GM19455 (cell line): ENCODE data around the gene PNPLA7.
"Not testable (repeated sequence)": the region's sequence is repeated elsewhere in the genome, so short reads cannot be mapped to it uniquely, and the experiment has no call there.

ENCODE experiments used
- ATAC-seq: cut with Tn5 transposase; IDR thresholded peaks from one replicate; pipeline ENCODE4 v1.9.1; 2021; ENCODE audit not compliant: unreplicated experiment

Gene PNPLA7

DNA sequence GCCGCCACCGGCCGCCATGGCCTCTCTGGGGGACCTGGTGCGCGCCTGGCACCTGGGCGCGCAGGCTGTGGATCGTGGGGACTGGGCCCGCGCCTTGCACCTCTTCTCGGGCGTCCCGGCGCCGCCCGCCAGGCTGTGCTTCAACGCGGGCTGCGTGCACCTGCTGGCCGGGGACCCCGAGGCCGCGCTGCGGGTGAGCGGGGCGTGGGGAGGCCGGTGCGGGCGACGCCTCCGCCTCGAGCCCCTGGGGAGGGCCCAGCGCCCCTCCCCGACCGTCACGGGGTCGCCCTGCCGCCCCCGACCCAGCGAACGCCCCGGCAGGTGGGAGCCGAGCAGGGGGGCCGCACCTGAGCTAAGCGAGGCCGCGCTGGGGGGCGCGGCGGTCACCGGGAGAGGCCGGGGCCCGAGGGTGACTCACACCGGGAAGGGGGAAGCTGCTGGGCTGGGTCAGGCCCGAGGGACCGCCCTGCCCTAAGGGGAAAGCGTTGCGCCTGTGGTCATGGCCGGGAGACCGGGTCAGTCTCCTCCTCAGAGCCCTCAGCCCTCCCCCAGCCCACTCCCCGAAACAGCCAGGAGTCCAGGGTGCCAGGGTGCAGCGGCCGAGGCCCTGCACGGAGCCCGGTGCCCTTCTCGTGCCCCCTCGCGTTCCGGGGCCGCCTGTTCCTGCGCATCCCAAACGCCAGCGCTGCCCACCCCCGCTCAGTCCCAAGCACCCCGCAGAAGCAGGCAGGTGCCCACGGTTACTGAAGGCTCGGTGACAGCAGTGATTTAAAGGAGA lies 126.5 kb downstream of the PNPLA7 start:
- ATAC-seq = peak; percentile 24

GRCh38 chr9:137422604-137423513 lies 127.3 kb downstream of the PNPLA7 start, which contains the start of the genes EXD3 and NOXA1:
Gene EXD3 (minus strand): TSS chr9:137423162. CDS start chr9:137395357, 27,805 bp downstream.
Gene NOXA1 (plus strand): TSS chr9:137423393. CDS start chr9:137423530, 137 bp downstream.
- ATAC-seq = peak; percentile 77

DNA sequence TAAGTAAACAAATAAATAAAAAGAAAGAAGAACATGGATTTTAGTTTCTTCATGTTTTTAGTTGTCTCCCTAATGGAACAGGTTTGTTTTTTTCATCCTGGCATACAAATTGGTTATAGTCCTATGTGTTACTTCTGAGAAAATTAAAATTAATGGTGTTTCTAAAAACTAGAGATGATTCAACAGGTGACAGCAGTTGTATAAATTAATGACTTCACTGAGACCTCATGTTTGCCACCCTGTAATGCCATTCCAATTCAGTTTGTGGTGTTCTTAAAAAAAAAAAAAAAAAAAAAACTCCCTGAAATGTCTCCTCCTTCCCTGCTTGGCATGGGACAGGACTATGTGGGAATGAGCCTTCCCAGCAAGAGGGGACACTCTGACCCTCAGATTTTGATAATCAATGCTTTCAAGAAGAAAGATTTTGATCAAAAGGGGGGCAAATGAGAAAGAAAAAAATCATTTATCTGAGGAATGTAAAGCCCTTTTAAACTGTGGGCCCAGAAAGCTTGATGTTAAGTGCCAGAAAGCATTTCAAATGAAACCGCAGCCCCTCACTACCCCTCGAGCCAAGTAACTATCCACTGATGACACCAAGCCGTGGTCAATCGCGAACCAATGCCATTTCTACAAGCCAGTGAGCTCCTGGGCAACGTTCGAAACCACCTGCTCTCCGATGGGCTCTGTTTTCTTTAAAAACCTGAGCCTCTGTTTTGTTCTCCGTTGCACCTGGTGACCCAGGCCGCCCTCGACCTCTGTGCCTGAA lies 128.2 kb downstream of the PNPLA7 start:
- ATAC-seq = no peak

- no peak for ATAC-seq
Measured at GRCh38 chr9:137417161-137418021, 132.8 kb downstream of the PNPLA7 start.

- ATAC-seq = no peak
Measured at GRCh38 chr9:137416563-137417151, 133.5 kb downstream of the PNPLA7 start.

- no peak for ATAC-seq
Measured at GRCh38 chr9:137416006-137416562, 134.1 kb downstream of the PNPLA7 start.

GRCh38 chr9:137415451-137415850 lies 134.8 kb downstream of the PNPLA7 start:
- ATAC-seq = no peak

GRCh38 chr9:137412431-137412830 lies 137.8 kb downstream of the PNPLA7 start:
- no peak for ATAC-seq

DNA sequence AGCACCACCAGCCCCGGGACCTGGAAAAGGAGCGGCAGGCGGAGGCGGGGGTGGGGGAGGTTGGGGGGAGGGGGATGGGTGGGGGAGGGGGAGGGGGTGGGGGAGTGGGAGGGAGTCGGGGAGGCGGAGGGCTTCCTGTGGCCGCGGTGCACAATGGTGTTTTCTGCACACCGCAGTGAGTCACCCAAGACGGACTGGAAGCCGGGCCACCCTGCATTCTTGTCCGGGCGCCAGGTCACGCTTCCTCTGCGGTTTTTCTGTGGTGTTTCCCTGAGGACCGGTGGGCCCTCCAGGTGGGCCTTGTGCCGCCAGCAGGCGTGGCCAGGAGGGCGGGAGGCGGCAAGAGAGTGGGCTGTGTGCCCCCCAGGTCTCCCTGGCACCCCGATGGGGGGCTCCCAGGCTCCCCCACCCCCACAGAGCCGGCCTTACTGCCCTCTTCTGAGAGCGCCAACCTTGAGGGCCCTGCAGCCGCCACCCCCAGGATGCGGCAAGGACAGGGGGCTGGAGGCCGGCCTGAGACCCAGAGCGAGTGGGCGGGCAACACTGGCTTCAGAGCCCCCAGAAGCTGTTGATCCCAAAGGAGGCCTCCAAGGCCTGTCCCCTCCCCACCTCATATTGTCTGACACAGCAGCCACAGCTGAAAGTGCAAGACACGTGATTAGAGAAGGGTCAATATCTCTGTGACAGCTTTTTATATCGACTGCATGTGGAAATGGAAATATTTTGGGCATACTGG lies 138.4 kb downstream of the PNPLA7 start:
- no peak for ATAC-seq

GRCh38 chr9:137411260-137411644 lies 138.9 kb downstream of the PNPLA7 start:
- no peak for ATAC-seq

GRCh38 chr9:137410891-137411249 lies 139.3 kb downstream of the PNPLA7 start:
- ATAC-seq = no peak

GRCh38 chr9:137410236-137410890 lies 139.8 kb downstream of the PNPLA7 start:
- ATAC-seq = not testable (repeated sequence)
